GM12865 (cell line): ENCODE data around the gene OLFM2.

Experiments used
- DNase-seq: peaks from one replicate; pipeline ENCODE4 v3.0.0; 2010; ENCODE audit warnings: low read depth
- H3K4me3 ChIP-seq: 2 replicates; pipeline ENCODE4 v1.5.1; 2011; ENCODE audit warnings: mild to moderate bottlenecking, low read depth, low read length, control low read depth
- TF ChIP-seq, protein P1 (sequence below): IDR thresholded peaks from 2 replicates; pipeline ENCODE4 v1.5.1; 2011; ENCODE audit warnings: low read length, control low read depth, low read depth, inconsistent platforms; ENCODE audit not compliant: insufficient read depth; ENCODE audit errors: missing control alignments

Gene OLFM2

DNA sequence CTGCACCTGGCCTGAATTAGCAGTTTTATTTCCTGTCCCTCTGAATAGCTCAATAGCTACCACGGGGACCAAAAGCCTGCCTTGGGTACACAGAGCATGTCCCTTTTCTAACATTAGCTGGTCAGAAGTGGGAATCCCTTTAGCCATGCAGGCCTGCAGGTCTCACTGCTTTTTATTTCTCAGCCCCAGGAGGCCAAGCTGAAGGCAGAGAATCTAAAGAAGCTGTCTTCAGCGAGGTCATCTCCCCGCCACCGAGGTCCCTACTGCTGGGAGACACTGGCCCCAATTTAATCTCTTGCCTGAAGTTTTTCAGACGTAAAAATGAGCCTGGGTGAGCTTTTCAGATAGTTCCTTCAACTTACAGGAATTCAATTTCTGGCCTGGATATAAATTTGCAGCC is 60.5 kb downstream of the OLFM2 start:
- DNase-seq = no peak
- TF ChIP-seq, protein P1, sequence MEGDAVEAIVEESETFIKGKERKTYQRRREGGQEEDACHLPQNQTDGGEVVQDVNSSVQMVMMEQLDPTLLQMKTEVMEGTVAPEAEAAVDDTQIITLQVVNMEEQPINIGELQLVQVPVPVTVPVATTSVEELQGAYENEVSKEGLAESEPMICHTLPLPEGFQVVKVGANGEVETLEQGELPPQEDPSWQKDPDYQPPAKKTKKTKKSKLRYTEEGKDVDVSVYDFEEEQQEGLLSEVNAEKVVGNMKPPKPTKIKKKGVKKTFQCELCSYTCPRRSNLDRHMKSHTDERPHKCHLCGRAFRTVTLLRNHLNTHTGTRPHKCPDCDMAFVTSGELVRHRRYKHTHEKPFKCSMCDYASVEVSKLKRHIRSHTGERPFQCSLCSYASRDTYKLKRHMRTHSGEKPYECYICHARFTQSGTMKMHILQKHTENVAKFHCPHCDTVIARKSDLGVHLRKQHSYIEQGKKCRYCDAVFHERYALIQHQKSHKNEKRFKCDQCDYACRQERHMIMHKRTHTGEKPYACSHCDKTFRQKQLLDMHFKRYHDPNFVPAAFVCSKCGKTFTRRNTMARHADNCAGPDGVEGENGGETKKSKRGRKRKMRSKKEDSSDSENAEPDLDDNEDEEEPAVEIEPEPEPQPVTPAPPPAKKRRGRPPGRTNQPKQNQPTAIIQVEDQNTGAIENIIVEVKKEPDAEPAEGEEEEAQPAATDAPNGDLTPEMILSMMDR = no peak

DNA sequence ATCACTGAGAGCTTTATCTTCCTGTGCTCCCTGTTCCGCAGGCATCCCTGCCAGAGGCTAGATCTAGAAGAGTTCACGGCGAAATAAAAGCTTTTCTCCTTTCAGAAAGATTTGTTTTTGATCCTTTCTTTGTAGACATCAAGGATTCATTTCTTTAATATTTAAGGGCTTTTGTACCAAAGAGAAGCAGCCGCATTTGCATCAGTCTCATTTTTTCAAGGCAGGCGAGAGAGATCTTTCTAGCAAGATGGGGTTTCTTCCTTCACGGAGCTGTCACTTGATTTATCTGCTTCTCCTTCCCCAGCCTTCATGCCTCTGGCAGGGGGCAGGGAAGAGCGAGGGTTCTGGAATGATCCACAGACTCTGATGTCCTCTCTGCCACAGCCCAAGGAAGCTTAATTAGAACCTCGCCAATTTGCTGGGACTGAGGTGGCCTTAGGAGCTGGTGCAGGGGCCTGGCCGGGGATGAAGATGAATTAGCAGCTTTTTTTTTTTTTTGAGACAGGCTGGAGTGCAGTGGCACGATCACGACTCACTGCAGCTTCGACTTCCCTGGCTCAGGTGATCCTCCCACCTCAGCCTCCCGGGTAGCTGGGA is 61.2 kb downstream of the OLFM2 start:
- no peak for DNase-seq
- TF ChIP-seq, protein P1 = no peak
- no peak overlapping the region for H3K4me3 ChIP-seq

More for the DNA sequence above, 60.5 kb downstream of the OLFM2 start:
- H3K4me3 ChIP-seq = no peak overlapping the region

DNA sequence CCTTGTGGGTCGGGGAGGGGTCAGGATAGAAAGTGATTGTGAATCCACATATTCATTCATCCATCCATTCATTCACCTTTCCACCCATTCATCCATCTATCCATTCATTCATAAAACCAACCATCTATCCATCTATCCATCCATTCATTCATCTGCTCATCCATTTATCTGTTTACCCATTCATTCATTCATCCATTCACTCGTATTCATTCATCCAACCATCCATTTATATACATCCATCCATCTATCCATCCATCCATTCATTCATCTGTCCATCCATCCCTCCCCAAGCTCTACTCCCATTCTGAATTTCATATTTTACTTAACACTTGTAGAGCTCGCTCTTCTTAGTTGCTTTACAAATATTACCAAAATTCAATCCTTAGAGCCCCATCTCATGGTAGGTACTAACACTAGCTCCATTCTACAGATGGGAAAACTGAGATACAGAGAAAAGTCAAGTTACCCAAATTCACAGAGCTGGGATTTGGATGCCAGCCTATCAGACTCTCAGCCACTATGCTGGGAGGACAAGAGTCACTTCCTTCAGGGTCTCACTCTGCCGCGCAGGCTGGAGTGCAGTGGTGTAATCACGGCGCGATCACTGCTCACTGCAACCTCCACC is 63.6 kb downstream of the OLFM2 start:
- H3K4me3 ChIP-seq = no peak overlapping the region
- no peak for DNase-seq
- TF ChIP-seq, protein P1 = no peak

DNA sequence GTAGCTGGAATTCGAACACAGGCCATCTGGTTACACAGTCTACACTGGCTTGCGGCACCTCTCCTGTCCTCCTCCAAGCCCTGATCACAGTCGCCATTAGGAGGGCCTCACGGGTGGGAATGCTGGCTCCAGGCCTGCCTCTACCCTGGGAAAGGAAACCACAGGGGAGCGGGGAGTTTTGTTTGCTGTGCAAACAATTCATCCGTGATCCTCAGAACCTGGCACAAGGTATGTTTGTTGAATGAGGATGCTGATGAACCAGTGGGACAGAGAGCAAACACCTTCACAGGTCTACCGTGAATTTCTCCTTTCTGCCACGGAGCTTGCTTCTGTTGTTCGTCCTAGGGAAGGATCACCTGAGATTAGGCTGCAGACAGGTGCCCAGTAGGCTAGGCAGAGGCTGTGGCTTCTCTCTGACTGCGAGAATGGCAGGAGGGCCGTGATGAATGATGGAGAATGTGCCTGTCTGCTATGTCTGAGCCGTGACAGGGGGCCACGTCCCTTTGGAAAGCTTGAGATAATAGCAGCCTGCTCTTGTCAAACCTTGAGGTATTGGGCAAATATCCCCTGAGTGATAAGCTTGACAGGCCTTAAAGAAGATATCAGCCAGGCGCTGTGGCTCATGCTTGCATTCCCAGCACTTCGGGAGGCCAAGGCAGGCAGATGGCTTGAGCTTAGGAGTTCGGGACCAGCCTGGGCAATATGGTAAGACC is 64.5 kb downstream of the OLFM2 start:
- DNase-seq = no peak
- no peak overlapping the region for H3K4me3 ChIP-seq
- TF ChIP-seq, protein P1 = no peak

DNA sequence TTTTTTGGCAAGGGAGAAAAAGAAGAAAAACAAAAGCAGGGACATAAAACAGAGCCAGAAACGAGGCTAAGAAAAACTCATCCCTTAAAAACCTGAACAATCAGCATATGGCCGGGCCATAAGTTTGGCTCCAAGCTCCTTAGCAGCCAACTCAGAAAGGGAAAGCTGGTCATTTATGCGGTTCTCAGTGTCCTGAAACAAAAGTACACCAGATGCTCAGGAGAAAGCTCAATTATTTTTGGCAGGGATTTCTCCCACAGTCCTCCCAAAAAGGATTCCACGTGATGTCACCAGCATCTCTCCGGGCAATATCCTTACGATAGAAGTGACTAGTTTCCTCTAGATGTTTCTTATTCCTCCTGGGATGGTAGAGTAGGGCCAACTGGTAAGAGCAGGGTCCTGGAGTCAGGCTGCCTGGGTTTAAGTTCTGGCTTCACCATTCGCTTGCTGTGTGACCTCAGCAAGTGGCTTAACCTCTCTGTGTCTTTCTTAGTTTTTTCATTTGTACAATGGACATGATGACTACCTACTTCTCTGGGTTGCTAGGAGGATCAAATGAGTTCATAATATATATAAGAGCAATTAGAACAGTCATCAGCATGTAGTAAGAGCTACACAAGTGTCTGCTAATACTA is 67.2 kb downstream of the OLFM2 start:
- no peak overlapping the region for H3K4me3 ChIP-seq
- TF ChIP-seq, protein P1 = no peak
- no peak for DNase-seq

DNA sequence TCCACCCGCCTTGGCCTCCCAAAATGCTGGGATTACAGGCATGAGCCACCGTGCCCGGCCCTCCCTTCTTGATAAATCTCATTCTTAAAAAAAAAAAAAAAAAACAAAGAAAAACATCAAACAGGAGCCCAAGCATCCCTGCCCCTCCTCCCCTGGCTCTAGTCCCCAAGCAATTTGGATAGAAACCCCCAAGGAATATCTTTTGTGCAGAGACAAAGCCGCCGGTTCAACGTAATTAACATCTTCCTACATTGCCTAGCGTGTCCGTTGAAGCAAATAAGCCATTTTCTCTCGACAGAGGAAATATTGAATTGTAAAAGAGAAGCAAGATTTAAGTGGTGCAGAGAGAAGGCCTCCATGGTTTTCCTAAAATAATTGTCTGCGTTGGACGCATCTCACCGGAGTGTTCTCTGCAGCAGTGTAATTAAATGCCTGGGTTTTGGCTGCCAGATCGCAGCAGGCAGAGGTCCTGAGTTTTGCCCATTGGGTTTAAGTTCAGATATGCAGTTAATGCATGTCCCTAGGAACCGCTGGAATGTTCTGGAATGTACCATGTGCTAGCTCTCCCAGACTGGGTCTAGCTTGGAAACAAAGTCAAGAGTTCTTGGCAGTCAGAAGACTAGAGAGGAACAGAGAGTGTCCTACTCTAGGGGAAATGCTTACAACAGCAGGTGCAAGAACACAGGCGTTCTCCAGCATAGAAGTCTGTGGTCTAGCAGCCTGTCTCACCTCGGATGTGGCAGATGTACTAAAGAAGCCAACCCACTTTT is 70.4 kb downstream of the OLFM2 start:
- H3K4me3 ChIP-seq = no peak overlapping the region
- TF ChIP-seq, protein P1 = no peak
- peak; percentile 40 for DNase-seq
